ENCODE results near the gene SORT1. TPM values are rescaled to one million over a fixed set of nuclear protein-coding genes. Genes with fewer than 3 reads are reported as not detected.

SORT1 gene
- total RNA-seq: 15.2 and 21.3 TPM in 2 replicates

GRCh38 chr1:109397581-109398342, at the start of gene SORT1:
Gene SORT1 (minus strand): TSS chr1:109397918. CDS start chr1:109397892, 26 bp downstream.

DNA sequence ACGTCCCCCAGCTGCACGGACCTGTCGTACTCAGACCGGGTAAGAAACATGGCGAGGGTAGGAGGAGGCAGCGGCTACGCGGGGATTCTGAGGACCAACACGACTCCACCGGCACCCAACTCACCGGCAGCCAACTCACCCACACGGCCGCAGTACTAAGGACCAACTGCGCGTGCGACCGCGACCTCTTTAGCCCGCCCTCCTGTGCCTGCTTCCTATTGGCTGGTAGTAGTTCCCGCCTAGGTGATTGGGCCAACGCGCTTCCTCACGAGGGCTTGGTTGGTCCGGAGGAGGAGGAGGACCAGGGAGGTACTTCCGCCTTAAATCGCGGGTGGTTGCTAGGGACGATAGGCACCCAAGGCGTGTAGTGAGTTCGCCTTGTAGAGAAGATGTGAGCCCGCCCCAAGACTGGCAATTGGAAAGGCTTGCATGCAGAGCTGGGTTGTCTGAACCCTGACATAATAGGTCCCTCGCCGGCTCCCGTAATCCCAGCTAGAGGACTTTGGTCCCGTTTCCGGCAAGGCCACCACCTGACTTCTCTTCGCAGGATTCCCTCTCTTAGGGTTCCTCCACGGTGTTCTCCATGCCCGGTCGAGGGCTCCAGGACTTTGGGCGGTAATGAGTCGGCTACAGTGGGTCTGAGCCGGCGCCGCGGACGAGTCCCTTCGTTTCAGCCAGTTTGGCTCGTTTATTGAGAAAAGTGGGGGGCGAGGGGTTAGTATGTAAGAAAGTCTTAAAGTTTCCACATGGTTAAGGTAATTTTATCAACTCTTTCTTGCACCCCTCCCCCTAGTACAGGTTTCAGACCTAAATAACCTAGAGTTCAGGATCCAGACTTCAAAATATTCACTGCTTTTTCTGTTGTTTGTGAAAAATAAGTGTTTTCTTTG, 28.8 kb upstream of the SORT1 start, which contains the start of gene PSMA5:
TSS of gene PSMA5 (minus strand) at position 168 of the 890 bp plus-strand sequence. CDS start at position 50, 118 bp downstream.

DNA sequence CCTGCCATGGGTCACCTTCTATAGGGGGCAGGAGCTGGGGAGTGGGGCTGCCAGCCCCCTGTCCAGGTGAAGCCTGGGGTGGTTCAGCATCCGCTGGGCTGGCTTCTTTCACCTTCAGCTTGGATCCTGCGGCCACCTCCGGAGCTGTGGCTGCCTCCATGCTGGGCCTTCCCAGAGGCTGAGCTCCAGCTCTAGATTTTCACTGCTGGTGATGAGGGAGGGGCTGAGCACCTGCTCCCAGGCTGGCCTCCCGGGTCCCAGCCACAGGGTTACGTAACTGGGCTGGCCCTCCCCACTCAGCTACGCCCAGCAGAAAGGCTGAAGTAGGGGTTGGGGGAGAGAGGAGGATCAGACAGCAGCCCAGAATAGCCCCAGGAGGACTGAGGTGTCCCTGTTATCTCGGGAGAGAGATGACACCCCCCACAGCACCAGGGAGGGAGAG, 90.9 kb downstream of the SORT1 start, which contains the start of gene MYBPHL:
TSS of gene MYBPHL (minus strand) at position 180 of the 442 bp plus-strand sequence. CDS start at position 160, 20 bp downstream.

GRCh38 chr1:109282952-109283747, 114.6 kb downstream of the SORT1 start, which contains the start of gene PSRC1:
Gene PSRC1 (minus strand): TSS chr1:109283145.

Other genes starting within 250 kb of the SORT1 start
- 186 and 190 TPM in 2 replicates for gene SARS1, start 184.0 kb downstream of the SORT1 start, total RNA-seq
- 1.1 and 1.5 TPM in 2 replicates for gene CELSR2, start 148.4 kb downstream of the SORT1 start, total RNA-seq
- 5.2 and 8.6 TPM in 2 replicates for gene PSRC1, start 114.8 kb downstream of the SORT1 start, total RNA-seq
- gene MYBPHL, start 90.9 kb downstream of the SORT1 start, total RNA-seq: not detected in 2 replicates
- 46.1 and 47.2 TPM in 2 replicates for gene PSMA5, start 28.5 kb upstream of the SORT1 start, total RNA-seq
- 0.13 and 0.62 TPM in 2 replicates for gene SYPL2, start 68.6 kb upstream of the SORT1 start, total RNA-seq
- gene ATXN7L2, start 86.0 kb upstream of the SORT1 start, total RNA-seq: 1.3 and 1.8 TPM in 2 replicates
- gene CYB561D1, start 96.2 kb upstream of the SORT1 start, total RNA-seq: 4.8 and 5.7 TPM in 2 replicates
- gene AMIGO1, start 111.8 kb upstream of the SORT1 start, total RNA-seq: 0.81 and 2.2 TPM in 2 replicates
- 0.13 and 0.37 TPM in 2 replicates for gene GPR61, start 142.0 kb upstream of the SORT1 start, total RNA-seq
- 15.1 and 17.3 TPM in 2 replicates for gene GNAI3, start 150.7 kb upstream of the SORT1 start, total RNA-seq
- gene GNAT2, start 221.7 kb upstream of the SORT1 start, total RNA-seq: 0.19 and 0.40 TPM in 2 replicates
- 73.3 and 85.6 TPM in 2 replicates for gene AMPD2, start 221.9 kb upstream of the SORT1 start, total RNA-seq

All from aortic smooth muscle cell (primary cell).